ENCODE measurements around the gene CPEB4. TPM values are rescaled to one million over a fixed set of nuclear protein-coding genes. Genes with fewer than 3 reads are reported as not detected.

Gene CPEB4
- total RNA-seq, 1 experiment from 2014 or later, result 8.7 TPM

DNA sequence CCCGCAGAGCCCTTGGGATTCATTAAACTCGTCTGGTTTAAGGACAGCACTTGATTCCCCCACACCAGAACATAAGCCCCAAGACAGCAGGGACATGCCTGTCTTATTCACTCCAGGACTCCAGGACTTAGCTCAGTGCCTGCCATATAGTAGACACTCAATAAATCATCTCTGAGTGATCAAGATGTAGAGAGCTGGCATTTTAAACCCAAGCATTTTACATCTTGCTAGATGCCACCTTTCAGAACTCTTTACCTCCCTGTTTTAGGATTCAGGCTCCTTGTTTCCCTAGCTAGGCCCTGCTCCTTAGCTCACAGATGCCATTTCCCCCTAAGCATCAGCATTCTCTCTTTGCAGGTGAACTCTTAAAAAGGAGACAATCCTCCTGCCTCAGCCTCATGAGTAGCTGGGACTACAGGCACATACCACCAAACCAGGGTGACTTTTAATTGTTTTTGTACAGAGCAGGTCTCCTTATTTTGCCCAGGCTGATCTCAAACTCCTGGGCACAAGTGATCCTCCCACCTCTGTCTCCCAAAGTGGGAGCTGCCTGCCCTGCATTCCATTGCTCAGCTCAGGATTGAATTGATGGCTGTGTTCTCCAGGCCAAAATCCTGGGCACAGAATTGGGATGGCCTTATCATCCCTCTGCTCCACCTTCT, 32.0 kb upstream of the CPEB4 start:
- H4K20me1 ChIP-seq (ENCODE audit: control insufficient read depth, insufficient read depth, insufficient read length), result no peaks in the 10 kb centered on the region
- no peak overlapping the region for H2BK12ac ChIP-seq (ENCODE audit: insufficient read length, low read depth, low read length)
- H2BK15ac ChIP-seq (ENCODE audit: low read depth, low read length), result no peak overlapping the region
- TF ChIP-seq, protein P1, sequence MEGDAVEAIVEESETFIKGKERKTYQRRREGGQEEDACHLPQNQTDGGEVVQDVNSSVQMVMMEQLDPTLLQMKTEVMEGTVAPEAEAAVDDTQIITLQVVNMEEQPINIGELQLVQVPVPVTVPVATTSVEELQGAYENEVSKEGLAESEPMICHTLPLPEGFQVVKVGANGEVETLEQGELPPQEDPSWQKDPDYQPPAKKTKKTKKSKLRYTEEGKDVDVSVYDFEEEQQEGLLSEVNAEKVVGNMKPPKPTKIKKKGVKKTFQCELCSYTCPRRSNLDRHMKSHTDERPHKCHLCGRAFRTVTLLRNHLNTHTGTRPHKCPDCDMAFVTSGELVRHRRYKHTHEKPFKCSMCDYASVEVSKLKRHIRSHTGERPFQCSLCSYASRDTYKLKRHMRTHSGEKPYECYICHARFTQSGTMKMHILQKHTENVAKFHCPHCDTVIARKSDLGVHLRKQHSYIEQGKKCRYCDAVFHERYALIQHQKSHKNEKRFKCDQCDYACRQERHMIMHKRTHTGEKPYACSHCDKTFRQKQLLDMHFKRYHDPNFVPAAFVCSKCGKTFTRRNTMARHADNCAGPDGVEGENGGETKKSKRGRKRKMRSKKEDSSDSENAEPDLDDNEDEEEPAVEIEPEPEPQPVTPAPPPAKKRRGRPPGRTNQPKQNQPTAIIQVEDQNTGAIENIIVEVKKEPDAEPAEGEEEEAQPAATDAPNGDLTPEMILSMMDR (conservative IDR thresholded peaks at IDR 0.05), result no peak
- H4K8ac ChIP-seq (replicated peaks; ENCODE audit: insufficient read length, low read depth, low read length), result no peak overlapping the region
- H3K23me2 ChIP-seq (ENCODE audit: insufficient read length, low read depth, low read length, poor library complexity, severe bottlenecking), result no peaks in the 10 kb centered on the region
- no peak for DNase-seq
- H2BK20ac ChIP-seq (ENCODE audit: low read depth, low read length, poor library complexity, severe bottlenecking), result no peak overlapping the region
- H2AFZ ChIP-seq (ENCODE audit: low read length), result no peak overlapping the region
- H3K4me1 ChIP-seq (ENCODE audit: insufficient read depth, low read length), result no peaks in the 10 kb centered on the region
- H3K9me3 Mint-ChIP-seq, result no peaks in the 10 kb centered on the region
- H3K9me3 ChIP-seq (ENCODE audit: control insufficient read depth, low read depth, low read length), result no peaks in the 10 kb centered on the region
- H2BK5ac ChIP-seq (ENCODE audit: insufficient read length, low read length), result no peak overlapping the region
- no peak overlapping the region for H3K27ac ChIP-seq (ENCODE audit: insufficient read length, low read depth, low read length)
- no peak overlapping the region for H3K9ac ChIP-seq (ENCODE audit: extremely low read depth, insufficient read length, low read length)
- H4K91ac ChIP-seq (ENCODE audit: insufficient read length, low read depth, low read length), result no peak overlapping the region
- no peak overlapping the region for H3K4me3 Mint-ChIP-seq
- no peak overlapping the region for H3K4me2 ChIP-seq (ENCODE audit: insufficient read depth, insufficient read length, low read length)
- no peak overlapping the region for H3K18ac ChIP-seq (ENCODE audit: insufficient read length, low read depth, low read length)
- no peak overlapping the region for H3K56ac ChIP-seq (ENCODE audit: insufficient read length, low read depth, low read length)
- H3K79me2 ChIP-seq (ENCODE audit: insufficient read depth, low read length), result no peaks in the 10 kb centered on the region
- H3K79me1 ChIP-seq (ENCODE audit: insufficient read depth, low read depth, low read length, poor library complexity, severe bottlenecking), result no peaks in the 10 kb centered on the region
- no peak overlapping the region for H2AK5ac ChIP-seq (ENCODE audit: insufficient read length, low read length)
- no peak overlapping the region for H3K14ac ChIP-seq (ENCODE audit: insufficient read depth, low read length)
- no peaks in the 10 kb centered on the region for H3K27me3 ChIP-seq (ENCODE audit: insufficient read depth, low read length)
- WGBS (ENCODE audit: extremely low coverage, insufficient read length, low lambda C conversion rate), result no CpG with 5 or more reads among the region's 2 CpGs
- peaks cover 13 to 17% of the 10 kb centered on the region in 2 experiments for H3K4me1 Mint-ChIP-seq
- H3K27ac Mint-ChIP-seq, result peak overlapping the region in 1 of 3 experiments; percentile 70; a peak in 1 of 7 replicates
- no peak overlapping the region for H3T11ph ChIP-seq (ENCODE audit: low read length)
- no peak overlapping the region for H3K4ac ChIP-seq (ENCODE audit: low read depth, low read length)
- peaks cover 3% of the 10 kb centered on the region for H3K27me3 Mint-ChIP-seq (ENCODE audit: low read depth)
- H3K36me3 Mint-ChIP-seq (ENCODE audit: insufficient read depth in 1 of 3, low read depth in 3 of 3), result no peaks in the 10 kb centered on the region
- no peak overlapping the region for H3K23ac ChIP-seq (ENCODE audit: insufficient read length, low read depth, low read length)
- no peak overlapping the region for H4K5ac ChIP-seq (ENCODE audit: insufficient read length, low read depth, low read length)
- H2BK120ac ChIP-seq (ENCODE audit: low read depth, low read length, poor library complexity, severe bottlenecking), result no peak overlapping the region

All from H9 (cell line).